GM12878 (cell line): Measurements from ENCODE around the gene COL4A1. TPM values are rescaled to one million over a fixed set of nuclear protein-coding genes. Genes with fewer than 3 reads are reported as not detected.

Experiments
- ATAC-seq: fragments of 200-7000 bp; cut with Tn5 transposase; 3 replicates; pipeline ENCODE4 v1.9.1; 2020; ENCODE audit warnings: mild to moderate bottlenecking, moderate library complexity
- BruUV-seq: library from RNA; stranded (reverse); fragments of 400-500 nt; replicated peaks from 2 replicates; lab custom pipeline; 2021; lab: Mats Ljungman, UMichigan
- CTCF ChIA-PET: fragments of 300-600 bp; sonication (Branson Sonifier 250); formaldehyde crosslinking; extraction: SDS; loops from one replicate; lab custom pipeline; 2021; ENCODE audit warnings: inconsistent platforms; lab: Yijun Ruan, JAX
- POLR2A ChIA-PET: fragments of 350-600 bp; formaldehyde crosslinking; extraction: SDS; loops from one replicate; lab custom pipeline; 2021; ENCODE audit warnings: inconsistent platforms; lab: Charles Lee
- RAD21 ChIA-PET: fragments of 300-600 bp; sonication (Branson Sonifier 250); formaldehyde crosslinking; loops from one replicate; lab custom pipeline; 2023; ENCODE audit warnings: antibody characterized with exemption; ENCODE audit not compliant: unreplicated experiment; lab: Charles Lee
- SMC1A ChIA-PET: fragments of 300-600 bp; sonication (Branson Sonifier 250); formaldehyde crosslinking; loops from one replicate; lab custom pipeline; 2023; ENCODE audit not compliant: unreplicated experiment, uncharacterized antibody; lab: Charles Lee
- DNase-seq: peaks from one replicate; pipeline ENCODE4 v3.0.0-alpha.2; 2011; ENCODE audit warnings: low read depth, low spot score
- FAIRE-seq: peaks from 3 replicates; lab custom pipeline; 2011; peaks lifted over from hg19 to GRCh38; lab: Jason Lieb, UNC
- H2AFZ ChIP-seq: 2 replicates; pipeline ENCODE4 v1.6.0; 2011; ENCODE audit warnings: low read depth, low read length, control low read depth; ENCODE audit not compliant: control insufficient read depth
- H3K27ac ChIP-seq: 2 replicates; pipeline ENCODE4 v1.5.1; 2011; ENCODE audit warnings: control low read depth; ENCODE audit not compliant: control insufficient read depth, insufficient read depth
- H3K27me3 ChIP-seq, 2 experiments: replicated peaks in 1 of 2; 2 replicates each; pipeline versions ENCODE4 v1.6.0 to v1.6.1; 2011; ENCODE audit warnings: low read length in 1 of 2; ENCODE audit not compliant: control insufficient read depth in 2 of 2, insufficient read depth in 2 of 2
- H3K36me3 ChIP-seq, 2 experiments: 2 replicates each; pipeline ENCODE4 v1.5.1; 2011; ENCODE audit warnings: low read length in 1 of 2; ENCODE audit not compliant: control insufficient read depth in 2 of 2, insufficient read depth in 2 of 2
- H3K4me1 ChIP-seq: 2 replicates; pipeline ENCODE4 v1.6.1; 2011; ENCODE audit warnings: mild to moderate bottlenecking, low read length, moderate library complexity, mixed read lengths; ENCODE audit not compliant: control insufficient read depth, insufficient read depth
- H3K4me2 ChIP-seq: 2 replicates; pipeline ENCODE4 v1.6.0; 2011; ENCODE audit warnings: control low read depth; ENCODE audit not compliant: control insufficient read depth, insufficient read depth
- H3K4me3 ChIP-seq: fragments of 200-600 bp; sonication (generic); 2 replicates; pipeline ENCODE4 v1.5.1; 2016
- H3K79me2 ChIP-seq: 2 replicates; pipeline ENCODE4 v1.6.0; 2011; ENCODE audit warnings: low read length; ENCODE audit not compliant: control insufficient read depth, insufficient read depth
- H3K9ac ChIP-seq: 2 replicates; pipeline ENCODE4 v1.8.0; 2011; ENCODE audit warnings: low read length, control low read depth, mixed read lengths; ENCODE audit not compliant: control insufficient read depth, insufficient read depth
- H3K9me3 ChIP-seq: replicated peaks from 3 replicates; pipeline ENCODE4 v1.5.1; 2011; ENCODE audit warnings: mild to moderate bottlenecking, low read length; ENCODE audit not compliant: control insufficient read depth, insufficient read depth
- H4K20me1 ChIP-seq: 2 replicates; pipeline ENCODE4 v1.6.0; 2011; ENCODE audit not compliant: control insufficient read depth, insufficient read depth
- BHLHE40 ChIP-seq, 2 experiments: fragments of 450-650 bp in 1 of 2; IDR thresholded peaks; 2 replicates each; pipeline ENCODE4 v1.6.1; 2011 to 2017; ENCODE audit warnings: low read depth in 2 of 2, borderline replicate concordance in 1 of 2, improper control_type of control experiment in 1 of 2, low read length in 1 of 2, mild to moderate bottlenecking in 1 of 2
- HDAC6 ChIP-seq: fragments of 200-600 bp; sonication (generic); IDR thresholded peaks from one replicate; pipeline ENCODE4 v1.8.0; 2017; ENCODE audit warnings: antibody characterized with exemption; ENCODE audit not compliant: unreplicated experiment
- KAT2A ChIP-seq: conservative IDR thresholded peaks from 2 replicates; pipeline ENCODE4 v1.6.1; 2011; ENCODE audit warnings: low read depth, low read length; ENCODE audit not compliant: control insufficient read depth
- NR2C2 ChIP-seq: IDR thresholded peaks from 2 replicates; pipeline ENCODE4 v1.6.1; 2011; ENCODE audit warnings: borderline replicate concordance, low read depth; ENCODE audit not compliant: control insufficient read depth, insufficient read length
- PAX8 ChIP-seq: fragments of 450-650 bp; IDR thresholded peaks from 2 replicates; pipeline ENCODE4 v1.6.1; 2017; ENCODE audit warnings: mild to moderate bottlenecking, moderate library complexity
- ZNF207 ChIP-seq: fragments of 450-650 bp; IDR thresholded peaks from 2 replicates; pipeline ENCODE4 v1.6.1; 2014; ENCODE audit warnings: antibody characterized with exemption, mild to moderate bottlenecking, borderline replicate concordance
- ZNF24 ChIP-seq: fragments of 450-650 bp; IDR thresholded peaks from 2 replicates; pipeline ENCODE4 v1.6.1; 2017; ENCODE audit warnings: antibody characterized with exemption, mild to moderate bottlenecking
- ZSCAN29 ChIP-seq: fragments of 450-650 bp; IDR thresholded peaks from 2 replicates; pipeline ENCODE4 v1.6.1; 2017; ENCODE audit warnings: mild to moderate bottlenecking, moderate library complexity
- WGBS: methylation state at CpG from one replicate; pipeline ENCODE4 v1.1.6; 2016; ENCODE audit warnings: low lambda C conversion rate; ENCODE audit not compliant: insufficient replicate concordance, insufficient coverage; ENCODE audit errors: missing lambda C conversion rate; 5-methylcytosine and 5-hydroxymethylcytosine counted together
- in situ Hi-C: fragments of 300-500 bp; cut with MboI; formaldehyde crosslinking; loops from 9 replicates; pipeline ENCODE4 v1.14.3; 2018; ENCODE audit warnings: mixed read lengths
- intact Hi-C: fragments of 100-400 bp; cut with micrococcal nuclease; formaldehyde crosslinking; loops from one replicate; pipeline ENCODE4 v1.14.2; 2022; ENCODE audit not compliant: unreplicated experiment
- polyA plus RNA-seq, 11 experiments: library from polyadenylated mRNA; depleted of rRNA in 4 of 11; unstranded in 6 of 11; stranded (reverse) in 5 of 11; fragments of >200 nt; fragmentation: Nextera tagmentation in 4 of 11; fragmentation: Illumina TruSeq in 1 of 11; extraction: Ambion mirVana in 4 of 11; extraction: Trizol in 1 of 11; gene quantifications; 1 replicate in 1 of 11; 2 replicates in 10 of 11; pipeline versions ENCODE4 v1.2.1 to v1.2.3, GENCODE V29; 2011 to 2016; ENCODE audit warnings: inconsistent platforms in 2 of 11, missing spikeins in 2 of 11, low read depth in 1 of 11
- total RNA-seq, 4 experiments: library from RNA; depleted of rRNA in 3 of 4; stranded (reverse); fragments of >200 nt in 3 of 4; fragmentation: Illumina TruSeq in 1 of 4; extraction: Trizol in 1 of 4; gene quantifications; 2 replicates each; pipeline versions ENCODE4 v1.2.1 to v1.2.3, GENCODE V29; 2013 to 2021
- TF ChIP-seq, protein P1 (sequence below): IDR thresholded peaks from 2 replicates; pipeline ENCODE4 v1.6.1; 2011; ENCODE audit warnings: low read depth, mild to moderate bottlenecking, low read length, moderate library complexity, borderline replicate concordance; ENCODE audit errors: extremely low read depth

The COL4A1 gene
- total and polyA plus RNA-seq, 10 of the 15 experiments (the other 5 are each of a cell fraction or from before 2014, with no cell fraction given): 0.07 to 0.31 (median 0.13) TPM; not detected in 6

DNA sequence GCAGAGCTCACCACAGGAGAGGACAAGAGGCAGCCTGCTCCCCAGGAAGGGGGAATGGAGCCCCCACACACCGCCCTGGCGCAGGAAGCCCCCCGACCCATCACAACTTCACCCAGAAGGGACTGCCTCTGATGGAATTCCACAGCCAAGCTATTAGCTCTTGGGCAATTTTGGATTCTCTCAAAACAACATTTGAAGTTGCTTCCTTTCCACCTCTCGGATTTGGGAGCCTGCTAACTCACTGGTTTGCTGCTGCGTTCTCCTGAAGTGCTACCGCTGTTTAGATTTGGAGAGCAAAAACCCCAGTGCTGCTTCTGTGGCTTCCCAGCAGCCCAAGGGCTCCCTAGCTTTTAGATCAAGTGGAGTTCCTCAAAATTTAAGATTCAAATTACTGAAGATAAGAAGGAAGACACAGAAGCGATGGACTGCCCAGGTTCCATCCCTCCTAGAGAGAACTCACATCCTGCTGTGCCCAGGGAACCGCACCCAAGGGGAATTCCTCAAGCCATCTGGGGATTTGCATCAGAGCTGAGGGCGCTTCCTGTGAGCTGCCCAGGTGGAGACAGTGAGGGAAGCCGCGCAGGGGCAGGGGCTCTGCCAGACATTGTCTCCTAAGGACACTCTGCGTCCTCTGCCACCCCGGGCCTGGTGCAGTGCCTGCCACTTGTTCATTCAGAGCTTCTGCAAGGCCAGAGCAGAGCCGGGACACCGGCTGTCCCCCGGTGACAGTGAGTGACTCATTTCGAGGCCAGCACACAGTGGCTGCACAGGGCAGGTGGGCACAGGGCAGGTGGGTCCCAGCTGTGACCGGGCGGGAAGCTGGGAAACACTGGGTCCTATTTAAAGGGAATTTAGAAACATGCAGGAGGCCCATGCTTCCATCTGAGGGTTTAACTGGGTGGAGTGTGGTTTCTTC lies 45.5 kb downstream of the COL4A1 start:
- RAD21 ChIA-PET: interaction anchor here (1.1 kb wide), 1 partner anchor 28 kb away, joined by 3 read pairs; no protein-coding TSS in a partner anchor
- no peaks in the 10 kb centered on the region for H3K36me3 ChIP-seq
- H3K4me3 ChIP-seq: no peak overlapping the region
- in situ Hi-C loops: no loop called here
- TF ChIP-seq ZSCAN29 (no peak), PAX8 (no peak), ZNF207 (no peak), HDAC6 (no peak), NR2C2 (no peak)
- H3K79me2 ChIP-seq: no peaks in the 10 kb centered on the region
- 27% methylated on average over 19 of the region's 19 CpGs for WGBS
- SMC1A ChIA-PET: no interaction called here
- CTCF ChIA-PET: interaction anchor here (1.9 kb wide), 1 partner anchor 149 kb away, joined by 5 read pairs; no protein-coding TSS in a partner anchor
- no TSS peak for BruUV-seq
- H2AFZ ChIP-seq: no peak overlapping the region
- no peak for FAIRE-seq
- no peaks in the 10 kb centered on the region for H4K20me1 ChIP-seq
- no peak overlapping the region for H3K9ac ChIP-seq
- no peak overlapping the region for H3K27ac ChIP-seq
- POLR2A ChIA-PET: no interaction called here
- DNase-seq: no peak
- intact Hi-C loops: no loop called here
- ATAC-seq: peak; percentile 75
- no peak overlapping the region for H3K4me2 ChIP-seq
- no peaks in the 10 kb centered on the region; a peak in 1 of 4 replicates for H3K27me3 ChIP-seq
- H3K4me1 ChIP-seq: no peaks in the 10 kb centered on the region
- H3K9me3 ChIP-seq: no peaks in the 10 kb centered on the region

- H3K9me3 ChIP-seq: no peaks in the 10 kb centered on the region; the same call in 2 of the 3 replicates
- no peak overlapping the region for H3K27ac ChIP-seq
- no peaks in the 10 kb centered on the region for H3K36me3 ChIP-seq
- ATAC-seq (no peak), FAIRE-seq (no peak), DNase-seq (no peak)
- H3K4me1 ChIP-seq: no peaks in the 10 kb centered on the region
- ChIA-PET CTCF (interaction anchor here (0.8 to 1.9 kb wide), 3 partner anchors 15 to 185 kb away, joined by 4 to 5 read pairs (median 5); no protein-coding TSS in a partner anchor), SMC1A (interaction anchor here (0.6 to 1.2 kb wide), 3 partner anchors 42 to 185 kb away, joined by 3 to 4 read pairs (median 3); no protein-coding TSS in a partner anchor), POLR2A (no interaction called here), RAD21 (no interaction called here)
- in situ Hi-C loops: no loop called here
- intact Hi-C loops: no loop called here
- no peaks in the 10 kb centered on the region for H4K20me1 ChIP-seq
- H3K4me3 ChIP-seq: no peak overlapping the region
- no TSS peak for BruUV-seq
- TF ChIP-seq, protein P1, sequence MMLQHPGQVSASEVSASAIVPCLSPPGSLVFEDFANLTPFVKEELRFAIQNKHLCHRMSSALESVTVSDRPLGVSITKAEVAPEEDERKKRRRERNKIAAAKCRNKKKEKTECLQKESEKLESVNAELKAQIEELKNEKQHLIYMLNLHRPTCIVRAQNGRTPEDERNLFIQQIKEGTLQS: no peak
- TF ChIP-seq KAT2A (no peak), BHLHE40 (IDR thresholded peaks at IDR 0.05; ENCODE audit: borderline replicate concordance in 1 of 2, low read depth in 2 of 2, low read length in 1 of 2) (no peak), ZNF24 (no peak)
- H2AFZ ChIP-seq: no peak overlapping the region
- no peak overlapping the region for H3K9ac ChIP-seq
- WGBS: 33% methylated on average over 6 of the region's 6 CpGs
- H3K79me2 ChIP-seq: no peaks in the 10 kb centered on the region
- no peaks in the 10 kb centered on the region; a peak in 1 of 4 replicates for H3K27me3 ChIP-seq
- no peak overlapping the region for H3K4me2 ChIP-seq
These were observed 47.3 kb downstream of the COL4A1 start for GRCh38 chr13:110259651-110260050.
